Parathyroid adenoma (tissue), 2 donors: ENCODE results near the gene HOXC10.

Source experiments
- H2AFZ ChIP-seq: fragments of 300-600 bp; sonication (generic); one replicate; pipeline ENCODE4 v1.7.0; 2017; ENCODE audit warnings: antibody characterized with exemption, mild to moderate bottlenecking
- H3K27ac ChIP-seq: fragments of 300-600 bp; sonication (generic); one replicate; pipeline ENCODE4 v1.7.0; 2017
- H3K27me3 ChIP-seq: fragments of 300-600 bp; sonication (generic); one replicate; pipeline ENCODE4 v1.7.0; 2017; ENCODE audit warnings: low read length; ENCODE audit not compliant: control insufficient read depth, insufficient read depth
- H3K36me3 ChIP-seq: fragments of 300-600 bp; sonication (generic); one replicate; pipeline ENCODE4 v1.7.0; 2017; ENCODE audit warnings: low read length; ENCODE audit not compliant: control insufficient read depth, insufficient read depth
- H3K4me1 ChIP-seq: fragments of 300-600 bp; sonication (generic); one replicate; pipeline ENCODE4 v1.7.0; 2017; ENCODE audit warnings: control low read depth
- H3K4me2 ChIP-seq: fragments of 300-600 bp; sonication (generic); one replicate; pipeline ENCODE4 v1.7.0; 2017; ENCODE audit warnings: low read length
- H3K4me3 ChIP-seq: fragments of 300-600 bp; sonication (generic); one replicate; pipeline ENCODE4 v1.7.0; 2017; ENCODE audit warnings: low read depth, low read length
- H3K79me2 ChIP-seq: fragments of 300-600 bp; sonication (generic); one replicate; pipeline ENCODE4 v1.7.0; 2017; ENCODE audit warnings: control low read depth
- H3K9ac ChIP-seq: fragments of 300-600 bp; sonication (generic); one replicate; pipeline ENCODE4 v1.7.0; 2017; ENCODE audit warnings: mild to moderate bottlenecking
- H3K9me3 ChIP-seq: fragments of 300-600 bp; sonication (generic); one replicate; pipeline ENCODE4 v1.7.0; 2017; ENCODE audit warnings: low read length; ENCODE audit not compliant: control insufficient read depth
- CTCF ChIP-seq: fragments of 300-600 bp; sonication (generic); IDR thresholded peaks from one replicate; pipeline ENCODE4 v1.7.0; 2017; ENCODE audit warnings: antibody characterized with exemption, mild to moderate bottlenecking
- donor health status: primary hyperparathyroidism.

The HOXC10 gene

GRCh38 chr12:54011665-54012532 is 27.0 kb downstream of the HOXC10 start:
- Histone ChIP-seq H3K4me2 (no peak overlapping the region), H3K27ac (no peak overlapping the region), H3K36me3 (no peaks in the 10 kb centered on the region), H3K27me3 (peaks cover 20% of the 10 kb centered on the region), H3K4me3 (no peak overlapping the region), H3K9ac (no peak overlapping the region), H3K4me1 (no peaks in the 10 kb centered on the region), H3K9me3 (no peaks in the 10 kb centered on the region), H2AFZ (no peak overlapping the region), H3K79me2 (no peaks in the 10 kb centered on the region)
- no peak for TF ChIP-seq CTCF

GRCh38 chr12:54012631-54013409 is 27.9 kb downstream of the HOXC10 start:
- H3K4me3 ChIP-seq = no peak overlapping the region
- TF ChIP-seq CTCF = no peak
- no peak overlapping the region for H3K4me2 ChIP-seq
- H3K27me3 ChIP-seq = peaks cover 20% of the 10 kb centered on the region
- no peak overlapping the region for H3K9ac ChIP-seq
- no peaks in the 10 kb centered on the region for H3K9me3 ChIP-seq
- H3K27ac ChIP-seq = no peak overlapping the region
- no peaks in the 10 kb centered on the region for H3K79me2 ChIP-seq
- no peak overlapping the region for H2AFZ ChIP-seq
- H3K36me3 ChIP-seq = no peaks in the 10 kb centered on the region
- H3K4me1 ChIP-seq = no peaks in the 10 kb centered on the region

- Histone ChIP-seq H3K4me1 (no peaks in the 10 kb centered on the region), H3K27me3 (peaks cover 18% of the 10 kb centered on the region), H3K9me3 (no peaks in the 10 kb centered on the region), H3K9ac (no peak overlapping the region), H3K4me2 (peak overlapping the region; percentile 19), H3K27ac (no peak overlapping the region), H3K79me2 (no peaks in the 10 kb centered on the region), H3K36me3 (no peaks in the 10 kb centered on the region), H3K4me3 (no peak overlapping the region), H2AFZ (no peak overlapping the region)
- TF ChIP-seq CTCF = no peak
These were observed 29.6 kb downstream of the HOXC10 start for GRCh38 chr12:54014377-54015017.

GRCh38 chr12:54015018-54015931 is 30.3 kb downstream of the HOXC10 start:
- H3K9ac ChIP-seq = no peak overlapping the region
- TF ChIP-seq CTCF = no peak
- no peak overlapping the region for H3K4me3 ChIP-seq
- H3K4me2 ChIP-seq = no peak overlapping the region
- H3K79me2 ChIP-seq = no peaks in the 10 kb centered on the region
- H3K9me3 ChIP-seq = no peaks in the 10 kb centered on the region
- no peak overlapping the region for H2AFZ ChIP-seq
- no peak overlapping the region for H3K27ac ChIP-seq
- no peaks in the 10 kb centered on the region for H3K4me1 ChIP-seq
- no peaks in the 10 kb centered on the region for H3K36me3 ChIP-seq
- peaks cover 15% of the 10 kb centered on the region for H3K27me3 ChIP-seq
